Measurements from ENCODE around the gene IL21R.

DNA sequence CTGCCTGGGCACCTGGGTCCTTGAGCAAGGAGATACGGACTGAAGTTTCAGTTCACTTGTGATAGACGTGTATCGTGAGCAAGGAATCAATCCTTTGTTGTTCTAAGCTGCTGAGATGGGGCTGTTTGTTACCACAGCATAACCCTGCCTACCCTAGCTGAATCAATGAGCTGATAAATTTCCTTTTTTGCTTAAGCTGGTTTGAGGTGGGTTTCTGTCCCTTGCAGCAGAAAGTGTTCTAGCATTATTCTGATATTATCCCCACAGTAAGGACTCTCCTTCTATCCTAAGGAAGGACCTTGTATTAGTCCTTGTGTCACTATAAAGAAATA, 51.5 kb downstream of the IL21R start:
- no peak for TF ChIP-seq POLR2A (IDR thresholded peaks at IDR 0.05)
- TF ChIP-seq, protein P1, sequence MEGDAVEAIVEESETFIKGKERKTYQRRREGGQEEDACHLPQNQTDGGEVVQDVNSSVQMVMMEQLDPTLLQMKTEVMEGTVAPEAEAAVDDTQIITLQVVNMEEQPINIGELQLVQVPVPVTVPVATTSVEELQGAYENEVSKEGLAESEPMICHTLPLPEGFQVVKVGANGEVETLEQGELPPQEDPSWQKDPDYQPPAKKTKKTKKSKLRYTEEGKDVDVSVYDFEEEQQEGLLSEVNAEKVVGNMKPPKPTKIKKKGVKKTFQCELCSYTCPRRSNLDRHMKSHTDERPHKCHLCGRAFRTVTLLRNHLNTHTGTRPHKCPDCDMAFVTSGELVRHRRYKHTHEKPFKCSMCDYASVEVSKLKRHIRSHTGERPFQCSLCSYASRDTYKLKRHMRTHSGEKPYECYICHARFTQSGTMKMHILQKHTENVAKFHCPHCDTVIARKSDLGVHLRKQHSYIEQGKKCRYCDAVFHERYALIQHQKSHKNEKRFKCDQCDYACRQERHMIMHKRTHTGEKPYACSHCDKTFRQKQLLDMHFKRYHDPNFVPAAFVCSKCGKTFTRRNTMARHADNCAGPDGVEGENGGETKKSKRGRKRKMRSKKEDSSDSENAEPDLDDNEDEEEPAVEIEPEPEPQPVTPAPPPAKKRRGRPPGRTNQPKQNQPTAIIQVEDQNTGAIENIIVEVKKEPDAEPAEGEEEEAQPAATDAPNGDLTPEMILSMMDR (IDR thresholded peaks at IDR 0.05): no peak
